Upper lobe of right lung (tissue), 1 donor: Measurements from ENCODE around the gene ZNF236. TPM values are rescaled to one million over a fixed set of nuclear protein-coding genes. Genes with fewer than 3 reads are reported as not detected.

Source experiments
- ATAC-seq: fragments of 200-7000 bp; cut with Tn5 transposase; one replicate; pipeline ENCODE4 v1.9.1; 2020; ENCODE audit warnings: mild to moderate bottlenecking, moderate library complexity
- DNase-seq: peaks from one replicate; pipeline ENCODE4 v3.0.0-alpha.2; 2020
- H3K27ac ChIP-seq: fragments of 200-600 bp; one replicate; pipeline ENCODE4 v1.8.0; 2022
- H3K27me3 ChIP-seq: fragments of 200-600 bp; one replicate; pipeline ENCODE4 v1.8.0; 2022; ENCODE audit warnings: mild to moderate bottlenecking
- H3K36me3 ChIP-seq: fragments of 200-600 bp; one replicate; pipeline ENCODE4 v1.8.0; 2022
- H3K4me1 ChIP-seq: fragments of 200-600 bp; one replicate; pipeline ENCODE4 v1.8.0; 2022
- H3K4me3 ChIP-seq: fragments of 200-600 bp; one replicate; pipeline ENCODE4 v1.8.0; 2022; ENCODE audit warnings: mild to moderate bottlenecking
- H3K9me3 ChIP-seq: fragments of 200-600 bp; one replicate; pipeline ENCODE4 v1.8.0; 2022
- intact Hi-C: fragments of 100-400 bp; cut with DNase I; formaldehyde crosslinking; loops from one replicate; pipeline ENCODE4 v1.11.0; 2022
- total RNA-seq: library from RNA; stranded (reverse); fragmentation: NEBNext Ultra II Directional; extraction: Animal tissue kit (Norgen Biotek cat#: 25700); gene quantifications from one replicate; pipeline ENCODE4 v1.2.1, GENCODE V29; 2021
- TF ChIP-seq, protein P1 (sequence below): fragments of 200-600 bp; IDR thresholded peaks from one replicate; pipeline ENCODE4 v1.8.0; 2022; ENCODE audit warnings: antibody characterized with exemption
- donor health status: DM: no; HTN: yes; CAD: no; lungs with severe emphysema.

The ZNF236 gene
- total RNA-seq, 1 donor from 2014 or later, result 14.9 TPM

DNA sequence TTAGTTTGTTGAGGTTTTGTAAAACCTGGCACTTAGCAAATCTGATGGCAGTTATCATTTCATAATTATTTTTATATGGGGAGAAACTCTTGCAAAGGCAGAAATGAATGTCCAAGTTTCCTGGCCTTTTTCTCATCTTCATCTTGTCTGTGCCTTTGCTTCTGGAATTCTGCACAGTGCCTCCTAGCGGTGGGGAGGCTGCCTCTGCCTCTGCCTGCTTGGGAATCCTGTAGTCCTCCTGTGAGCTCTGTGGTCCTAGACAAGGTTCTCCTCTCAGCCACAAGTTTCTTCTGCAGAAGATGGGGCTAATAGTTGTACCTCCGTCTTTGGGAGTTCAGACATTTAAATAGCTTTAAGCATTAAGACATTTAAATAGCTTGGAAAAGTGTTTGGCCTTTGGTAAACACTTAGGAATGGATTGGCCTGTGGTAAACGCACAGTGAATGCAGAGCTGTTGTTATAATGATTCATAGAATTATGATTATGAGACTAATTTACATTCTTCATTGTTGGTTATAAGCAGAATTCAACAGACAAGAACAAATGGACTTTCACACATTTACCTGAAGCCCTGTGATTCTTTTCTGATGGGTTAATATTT, 101.2 kb downstream of the ZNF236 start:
- peaks cover 77% of the 10 kb centered on the region for H3K36me3 ChIP-seq
- H3K27me3 ChIP-seq, result no peaks in the 10 kb centered on the region
- TF ChIP-seq, protein P1, sequence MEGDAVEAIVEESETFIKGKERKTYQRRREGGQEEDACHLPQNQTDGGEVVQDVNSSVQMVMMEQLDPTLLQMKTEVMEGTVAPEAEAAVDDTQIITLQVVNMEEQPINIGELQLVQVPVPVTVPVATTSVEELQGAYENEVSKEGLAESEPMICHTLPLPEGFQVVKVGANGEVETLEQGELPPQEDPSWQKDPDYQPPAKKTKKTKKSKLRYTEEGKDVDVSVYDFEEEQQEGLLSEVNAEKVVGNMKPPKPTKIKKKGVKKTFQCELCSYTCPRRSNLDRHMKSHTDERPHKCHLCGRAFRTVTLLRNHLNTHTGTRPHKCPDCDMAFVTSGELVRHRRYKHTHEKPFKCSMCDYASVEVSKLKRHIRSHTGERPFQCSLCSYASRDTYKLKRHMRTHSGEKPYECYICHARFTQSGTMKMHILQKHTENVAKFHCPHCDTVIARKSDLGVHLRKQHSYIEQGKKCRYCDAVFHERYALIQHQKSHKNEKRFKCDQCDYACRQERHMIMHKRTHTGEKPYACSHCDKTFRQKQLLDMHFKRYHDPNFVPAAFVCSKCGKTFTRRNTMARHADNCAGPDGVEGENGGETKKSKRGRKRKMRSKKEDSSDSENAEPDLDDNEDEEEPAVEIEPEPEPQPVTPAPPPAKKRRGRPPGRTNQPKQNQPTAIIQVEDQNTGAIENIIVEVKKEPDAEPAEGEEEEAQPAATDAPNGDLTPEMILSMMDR, result no peak
- intact Hi-C loops, result no loop called here
- DNase-seq (no peak), ATAC-seq (no peak)
- no peaks in the 10 kb centered on the region for H3K4me1 ChIP-seq
- H3K9me3 ChIP-seq, result no peaks in the 10 kb centered on the region
- H3K27ac ChIP-seq, result no peak overlapping the region
- no peak overlapping the region for H3K4me3 ChIP-seq

DNA sequence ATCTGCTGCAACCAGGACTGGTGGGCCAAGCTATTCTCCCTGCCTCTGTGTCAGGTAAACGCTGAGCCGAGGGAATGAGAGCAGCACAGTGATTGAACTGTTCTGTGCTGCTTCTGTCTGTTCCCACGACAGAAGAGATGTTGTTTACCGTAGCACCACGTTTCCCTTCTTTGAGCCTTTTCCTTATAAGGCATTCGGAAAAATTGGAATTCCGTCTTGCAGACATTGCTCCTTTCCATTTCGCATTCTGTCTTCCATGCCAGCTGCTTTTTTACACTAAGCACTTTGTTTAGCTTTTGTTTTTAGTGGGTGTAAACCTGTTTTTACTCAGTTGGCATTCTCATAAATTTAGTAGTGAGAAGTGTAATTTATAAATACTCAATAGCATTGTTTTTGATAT, 103.1 kb downstream of the ZNF236 start:
- H3K27ac ChIP-seq, result no peak overlapping the region
- no peak for DNase-seq
- H3K27me3 ChIP-seq, result no peaks in the 10 kb centered on the region
- H3K36me3 ChIP-seq, result peaks cover 76% of the 10 kb centered on the region
- no peaks in the 10 kb centered on the region for H3K9me3 ChIP-seq
- ATAC-seq, result no peak
- H3K4me3 ChIP-seq, result no peak overlapping the region
- intact Hi-C loops, result no loop called here
- TF ChIP-seq, protein P1, result no peak
- H3K4me1 ChIP-seq, result no peaks in the 10 kb centered on the region

- no peak for DNase-seq
- H3K4me1 ChIP-seq, result no peaks in the 10 kb centered on the region
- H3K27ac ChIP-seq, result no peak overlapping the region
- TF ChIP-seq, protein P1, result no peak
- H3K9me3 ChIP-seq, result no peaks in the 10 kb centered on the region
- no peak for ATAC-seq
- H3K36me3 ChIP-seq, result peaks cover 82% of the 10 kb centered on the region
- H3K4me3 ChIP-seq, result no peak overlapping the region
- H3K27me3 ChIP-seq, result no peaks in the 10 kb centered on the region
- intact Hi-C loops, result no loop called here
These were observed 104.9 kb downstream of the ZNF236 start for GRCh38 chr18:76927223-76927725.

GRCh38 chr18:76928179-76928868, 106.0 kb downstream of the ZNF236 start:
- TF ChIP-seq, protein P1, result no peak
- Histone ChIP-seq H3K36me3 (peaks cover 78% of the 10 kb centered on the region), H3K27me3 (no peaks in the 10 kb centered on the region), H3K27ac (no peak overlapping the region), H3K9me3 (no peaks in the 10 kb centered on the region), H3K4me1 (no peaks in the 10 kb centered on the region), H3K4me3 (no peak overlapping the region)
- ATAC-seq (no peak), DNase-seq (no peak)
- intact Hi-C loops, result no loop called here

GRCh38 chr18:76931171-76931570, 108.8 kb downstream of the ZNF236 start:
- no peaks in the 10 kb centered on the region for H3K9me3 ChIP-seq
- H3K4me3 ChIP-seq, result no peak overlapping the region
- peaks cover 64% of the 10 kb centered on the region for H3K36me3 ChIP-seq
- ATAC-seq (no peak), DNase-seq (no peak)
- no peaks in the 10 kb centered on the region for H3K4me1 ChIP-seq
- intact Hi-C loops, result no loop called here
- H3K27me3 ChIP-seq, result no peaks in the 10 kb centered on the region
- H3K27ac ChIP-seq, result no peak overlapping the region
- TF ChIP-seq, protein P1, result no peak
